Aorta (tissue), 5 donors: ENCODE data around the gene SMPDL3B. TPM values are rescaled to one million over a fixed set of nuclear protein-coding genes. Genes with fewer than 3 reads are reported as not detected.

Experiments
- ATAC-seq: fragments of 200-7000 bp; cut with Tn5 transposase; one replicate; pipeline ENCODE4 v1.9.1; 2022; ENCODE audit warnings: moderate library complexity; ENCODE audit not compliant: low FRiP score
- DNase-seq, 2 donors: peaks; one replicate each; pipeline ENCODE4 v3.0.0-alpha.2; 2020
- H3K27ac ChIP-seq, 2 donors: one replicate each; pipeline ENCODE4 v1.5.1; 2013; ENCODE audit warnings: low read length in 2 of 2, mild to moderate bottlenecking in 2 of 2, moderate library complexity in 2 of 2, control low read depth in 1 of 2, inconsistent platforms in 1 of 2, low read depth in 1 of 2
- H3K27me3 ChIP-seq, 2 donors: one replicate each; pipeline ENCODE4 v1.6.1; 2013; ENCODE audit warnings: control low read depth in 1 of 2, low read length in 1 of 2, mild to moderate bottlenecking in 1 of 2, moderate library complexity in 1 of 2; ENCODE audit not compliant: insufficient read depth in 2 of 2, control insufficient read depth in 1 of 2
- H3K36me3 ChIP-seq, 2 donors: one replicate each; pipeline ENCODE4 v1.6.1; 2013; ENCODE audit warnings: control low read depth in 1 of 2, low read length in 1 of 2, mild to moderate bottlenecking in 1 of 2; ENCODE audit not compliant: insufficient read depth in 2 of 2, control insufficient read depth in 1 of 2
- H3K4me1 ChIP-seq, 2 donors: one replicate each; pipeline ENCODE4 v1.6.1; 2013; ENCODE audit warnings: low read length in 2 of 2, control low read depth in 1 of 2, mild to moderate bottlenecking in 1 of 2, moderate library complexity in 1 of 2; ENCODE audit not compliant: insufficient read depth in 2 of 2, control insufficient read depth in 1 of 2
- H3K4me3 ChIP-seq, 2 donors: one replicate each; pipeline ENCODE4 v1.5.1; 2013; ENCODE audit warnings: low read length in 2 of 2, control low read depth in 1 of 2, mild to moderate bottlenecking in 1 of 2
- H3K9me3 ChIP-seq: one replicate; pipeline ENCODE4 v1.6.1; 2013; ENCODE audit warnings: mild to moderate bottlenecking, low read length; ENCODE audit not compliant: control insufficient read depth
- WGBS, 2 donors: extraction: QIAGEN DNeasy Blood & Tissue Kit; methylation state at CpG; one replicate each; pipeline ENCODE4 v1.1.7; 2013; 5-methylcytosine and 5-hydroxymethylcytosine counted together
- intact Hi-C, 2 donors: fragments of 100-400 bp; cut with DNase I; formaldehyde crosslinking; loops; one replicate each; pipeline versions ENCODE4 v1.14.2 to v1.15.0; 2022
- polyA plus RNA-seq, 2 donors: library from polyadenylated mRNA; stranded (reverse); fragments of 200-250 nt; gene quantifications; one replicate each; pipeline ENCODE4 v1.2.3, GENCODE V29; 2013
- total RNA-seq, 2 donors: library from RNA; stranded (reverse); fragmentation: NEBNext Ultra II Directional; extraction: Animal tissue kit (Norgen Biotek cat#: 25700); gene quantifications; one replicate each; pipeline ENCODE4 v1.2.1, GENCODE V29; 2021
- donor health status: healthy with polysubstance abuse.
- donor health status: Bipolar disorder and iron deficiency.
- donor health status: DM: no; HTN: no; CAD: no.
- donor health status: DM: no; HTN: no; CAD: no.
- donor health status: DM: yes; HTN: yes; CAD: no.

Gene SMPDL3B
- total and polyA plus RNA-seq, 4 donors: 0.49 to 3.0 TPM; not detected in 2

DNA sequence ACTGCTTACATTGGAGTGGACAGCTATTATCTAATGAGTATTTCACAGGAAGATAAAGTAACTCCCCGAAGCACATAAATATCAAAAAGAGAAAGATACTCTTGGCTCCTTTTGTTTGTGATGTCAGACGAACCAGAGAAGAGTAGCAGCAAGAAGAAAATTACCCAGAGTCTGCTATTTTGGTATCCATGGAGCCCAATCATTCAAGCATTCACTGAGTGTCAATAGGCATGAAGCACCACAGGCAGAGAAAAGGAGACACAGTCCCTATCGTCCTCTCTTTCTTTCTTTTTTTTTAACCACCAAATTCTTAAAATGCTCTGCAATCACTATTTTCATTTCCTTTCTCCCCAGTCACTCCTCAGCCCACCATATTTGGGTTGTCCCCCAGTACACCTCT, 40.3 kb upstream of the SMPDL3B start:
- H3K27ac ChIP-seq: no peak overlapping the region
- intact Hi-C loops: no loop called here
- H3K4me3 ChIP-seq: no peak overlapping the region
- H3K27me3 ChIP-seq: no peaks in the 10 kb centered on the region
- WGBS, 2 donors: 72% methylated on average over 3 of the region's 3 CpGs
- H3K4me1 ChIP-seq: no peaks in the 10 kb centered on the region
- ATAC-seq: no peak
- no peaks in the 10 kb centered on the region for H3K9me3 ChIP-seq
- no peak for DNase-seq
- peaks cover 11 to 15% of the 10 kb centered on the region in 2 donors for H3K36me3 ChIP-seq

DNA sequence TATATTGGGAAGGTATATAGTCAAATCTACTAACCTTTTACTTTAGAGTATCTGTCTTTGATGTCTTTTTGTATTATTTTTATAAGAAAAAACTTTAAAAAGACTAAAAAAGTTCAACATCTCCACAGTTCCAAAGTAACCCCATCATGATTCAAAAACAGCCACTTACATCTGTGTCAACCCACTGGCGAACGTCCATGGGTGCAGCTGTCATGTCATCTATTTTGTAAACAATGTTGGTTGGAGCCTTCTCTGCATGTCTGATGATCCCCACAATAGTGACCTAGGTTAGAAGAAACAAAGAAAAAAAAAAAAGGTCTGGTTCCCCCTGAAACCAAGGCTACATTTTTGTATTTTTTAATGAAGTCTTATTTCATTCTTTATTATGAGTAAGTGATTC, 28.0 kb upstream of the SMPDL3B start:
- intact Hi-C loops: no loop called here
- no peak for ATAC-seq
- DNase-seq: no peak

DNA sequence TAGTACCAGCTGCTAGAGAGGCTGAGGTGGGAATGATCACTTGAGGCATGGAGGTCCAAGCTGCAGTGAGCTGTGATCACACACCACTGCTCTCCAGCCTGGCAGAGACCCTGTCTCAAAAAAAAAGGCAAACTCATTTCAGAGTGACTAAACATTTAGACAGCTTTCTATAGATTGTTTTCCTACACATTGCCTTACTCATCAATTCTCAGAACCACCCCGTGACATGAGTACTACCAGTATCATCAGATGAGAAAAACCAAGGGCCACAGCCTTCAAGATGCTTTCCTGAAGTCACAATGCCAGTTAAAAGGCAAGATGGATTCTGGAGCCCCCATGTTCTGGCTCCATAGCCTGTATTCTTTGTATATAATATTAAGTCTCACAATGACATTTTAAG, 22.4 kb upstream of the SMPDL3B start:
- intact Hi-C loops: no loop called here
- Histone ChIP-seq H3K4me1 (no peaks in the 10 kb centered on the region), H3K27ac (no peak overlapping the region), H3K27me3 (no peaks in the 10 kb centered on the region), H3K9me3 (no peaks in the 10 kb centered on the region), H3K36me3 (peaks cover 2% of the 10 kb centered on the region in 2 donors), H3K4me3 (no peak overlapping the region)
- DNase-seq (no peak), ATAC-seq (no peak)
- 97 to 98% methylated on average over 1 of the region's 1 CpG for WGBS, 2 donors

More for the DNA sequence above, 28.0 kb upstream of the SMPDL3B start:
- 90 to 92% methylated on average over 2 of the region's 2 CpGs for WGBS, 2 donors
- Histone ChIP-seq H3K27ac (no peak overlapping the region), H3K4me1 (no peaks in the 10 kb centered on the region), H3K4me3 (no peak overlapping the region), H3K36me3 (peaks cover 2% of the 10 kb centered on the region in 2 donors), H3K27me3 (no peaks in the 10 kb centered on the region), H3K9me3 (no peaks in the 10 kb centered on the region)

DNA sequence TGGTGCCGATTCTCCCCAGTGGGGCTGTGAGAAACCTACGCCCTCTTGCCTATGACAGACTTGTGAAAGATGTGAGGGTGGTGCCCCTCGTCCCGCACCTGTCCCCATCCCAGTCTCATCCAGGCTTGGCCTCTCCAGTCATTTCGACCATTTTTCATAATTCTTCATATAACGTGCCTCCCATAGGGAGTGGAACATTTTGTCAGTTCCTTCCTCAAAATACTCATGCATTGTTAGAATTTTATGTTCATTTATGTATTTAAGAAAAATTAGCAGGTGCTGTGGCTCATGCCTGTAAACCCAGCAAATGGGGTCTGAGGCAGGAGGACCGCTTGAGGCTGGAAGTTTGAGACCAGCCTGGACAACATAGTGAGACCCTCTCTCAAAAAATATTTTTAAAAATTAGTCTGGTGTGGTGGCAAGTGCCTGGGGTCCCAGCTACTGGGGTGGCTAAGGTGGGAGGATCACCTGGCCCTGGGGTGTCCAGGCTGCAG, 19.7 kb upstream of the SMPDL3B start:
- ATAC-seq (peak; percentile 24), DNase-seq (no peak)
- no peaks in the 10 kb centered on the region for H3K4me1 ChIP-seq
- H3K27ac ChIP-seq: peak overlapping the region in 1 of 2 donors; percentile 43
- intact Hi-C loops: no loop called here
- no peaks in the 10 kb centered on the region for H3K36me3 ChIP-seq
- no peaks in the 10 kb centered on the region for H3K9me3 ChIP-seq
- WGBS, 2 donors: 60 to 64% methylated on average over 7 of the region's 7 CpGs
- no peak overlapping the region for H3K4me3 ChIP-seq
- H3K27me3 ChIP-seq: no peaks in the 10 kb centered on the region

DNA sequence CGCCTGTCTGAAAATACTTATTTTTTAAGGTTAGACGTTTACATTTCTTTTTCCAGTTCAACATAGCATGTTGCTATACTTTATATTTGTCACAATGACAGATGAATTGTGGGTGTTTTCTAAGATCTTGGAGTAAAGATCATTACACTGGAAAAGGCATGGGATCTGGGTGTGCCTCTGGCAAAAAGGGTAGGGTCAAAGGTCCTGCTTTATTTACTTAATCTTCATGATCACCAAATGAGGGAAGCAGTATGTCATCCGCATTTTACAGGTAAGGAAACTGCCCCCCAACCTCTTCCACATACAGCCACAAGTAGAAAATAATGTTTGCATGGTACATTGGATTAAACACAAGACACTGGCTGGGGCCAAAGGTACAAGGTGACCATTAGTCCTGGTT, 12.5 kb upstream of the SMPDL3B start:
- H3K4me3 ChIP-seq: no peak overlapping the region

DNA sequence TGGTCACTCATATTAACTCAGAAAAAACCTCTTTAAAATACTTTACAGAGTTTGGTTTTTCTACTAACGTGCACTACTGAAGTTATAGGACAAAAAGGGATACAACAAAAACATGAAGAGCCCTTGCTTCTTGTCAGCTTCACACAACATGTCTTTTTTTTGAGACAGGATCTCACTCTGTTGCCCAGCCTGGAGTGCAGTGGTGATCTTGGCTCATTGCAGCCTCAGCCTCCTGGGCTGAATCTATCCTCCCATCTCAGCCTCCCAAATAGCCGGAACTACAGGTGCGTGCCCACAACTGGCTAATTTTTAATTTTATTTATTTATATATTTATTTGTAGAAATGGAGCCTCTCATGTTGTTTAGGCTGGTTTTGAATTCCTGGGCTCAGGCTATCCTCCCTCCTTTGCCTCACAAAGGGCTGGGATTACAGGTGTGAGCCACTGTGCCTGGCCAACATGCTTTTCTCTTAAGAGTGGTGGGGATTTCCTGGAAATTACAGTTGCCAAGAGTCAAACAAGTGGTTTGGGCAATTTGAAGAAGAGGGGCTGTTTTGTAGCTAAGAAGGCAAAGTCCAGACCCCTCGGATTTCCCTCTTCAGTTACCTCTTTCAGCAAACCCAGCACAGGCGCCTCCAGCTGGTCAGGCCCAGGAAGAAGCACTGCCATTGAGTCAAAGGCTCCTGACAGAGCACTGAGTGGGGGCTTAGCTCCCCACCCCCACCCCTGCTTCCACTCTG, 6.4 kb upstream of the SMPDL3B start:
- Histone ChIP-seq H3K36me3 (no peaks in the 10 kb centered on the region), H3K27me3 (no peaks in the 10 kb centered on the region), H3K4me3 (no peak overlapping the region), H3K4me1 (no peaks in the 10 kb centered on the region), H3K9me3 (no peaks in the 10 kb centered on the region), H3K27ac (no peak overlapping the region)
- intact Hi-C loops: no loop called here
- no peak for ATAC-seq
- no peak for DNase-seq
- WGBS, 2 donors: 64 to 69% methylated on average over 5 of the region's 5 CpGs

More for the DNA sequence above, 12.5 kb upstream of the SMPDL3B start:
- no peak overlapping the region for H3K27ac ChIP-seq
- intact Hi-C loops: no loop called here
- no peaks in the 10 kb centered on the region for H3K9me3 ChIP-seq
- DNase-seq (no peak), ATAC-seq (no peak)
- no peaks in the 10 kb centered on the region for H3K27me3 ChIP-seq
- H3K36me3 ChIP-seq: no peaks in the 10 kb centered on the region
- no peaks in the 10 kb centered on the region for H3K4me1 ChIP-seq
- WGBS, 2 donors: 75 to 79% methylated on average over 3 of the region's 3 CpGs

DNA sequence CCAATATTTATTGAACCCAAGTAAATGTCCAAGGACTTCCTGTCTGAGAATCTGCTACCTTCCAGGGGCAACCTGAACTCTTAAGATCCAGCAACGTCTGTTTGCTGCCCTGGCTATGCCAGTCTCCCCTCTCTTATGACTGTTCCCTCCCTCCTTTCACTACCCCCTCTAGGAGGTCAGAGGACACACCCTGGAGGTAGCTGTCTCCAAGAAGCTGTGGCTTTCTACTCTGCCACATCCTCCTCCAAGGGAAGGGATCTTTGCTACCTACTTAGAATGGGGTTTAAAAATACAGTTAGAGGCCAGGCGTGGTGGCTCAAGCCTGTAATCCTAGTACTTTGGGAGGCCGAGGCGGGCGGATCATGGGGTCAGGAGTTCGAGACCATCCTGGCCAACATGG, 3.6 kb upstream of the SMPDL3B start:
- intact Hi-C loops: no loop called here
- ATAC-seq: no peak
- H3K27ac ChIP-seq: no peak overlapping the region
- H3K9me3 ChIP-seq: no peaks in the 10 kb centered on the region
- no peaks in the 10 kb centered on the region for H3K27me3 ChIP-seq
- H3K36me3 ChIP-seq: no peaks in the 10 kb centered on the region
- DNase-seq: no peak
- no peaks in the 10 kb centered on the region for H3K4me1 ChIP-seq
- 88 to 91% methylated on average over 6 of the region's 6 CpGs for WGBS, 2 donors
- no peak overlapping the region for H3K4me3 ChIP-seq

DNA sequence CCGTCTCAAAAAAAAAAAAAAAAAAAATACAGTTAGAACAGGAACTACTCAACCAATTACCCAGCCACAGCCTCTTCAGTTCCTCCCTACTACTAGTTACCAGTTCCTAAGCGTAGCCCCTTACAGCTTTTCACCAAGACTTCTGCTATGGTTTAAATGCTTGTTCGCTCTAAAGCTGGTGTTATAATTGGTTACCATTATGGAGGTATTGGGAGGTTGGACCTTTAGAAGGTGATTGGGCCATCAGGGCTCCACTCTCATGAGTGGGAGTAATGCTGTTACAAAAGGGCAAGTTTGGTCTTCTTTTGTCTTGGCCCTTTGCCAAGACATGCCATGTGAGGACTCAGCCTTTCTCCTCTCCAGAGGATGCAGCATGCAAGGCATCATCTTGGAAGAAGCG, 3.0 kb upstream of the SMPDL3B start:
- H3K27me3 ChIP-seq: no peaks in the 10 kb centered on the region
- 84 to 89% methylated on average over 3 to 4 of the region's 4 CpGs for WGBS, 2 donors
- H3K36me3 ChIP-seq: no peaks in the 10 kb centered on the region
- no peak for DNase-seq
- intact Hi-C loops: no loop called here
- H3K9me3 ChIP-seq: no peaks in the 10 kb centered on the region
- no peaks in the 10 kb centered on the region for H3K4me1 ChIP-seq
- H3K4me3 ChIP-seq: no peak overlapping the region
- H3K27ac ChIP-seq: no peak overlapping the region
- no peak for ATAC-seq

DNA sequence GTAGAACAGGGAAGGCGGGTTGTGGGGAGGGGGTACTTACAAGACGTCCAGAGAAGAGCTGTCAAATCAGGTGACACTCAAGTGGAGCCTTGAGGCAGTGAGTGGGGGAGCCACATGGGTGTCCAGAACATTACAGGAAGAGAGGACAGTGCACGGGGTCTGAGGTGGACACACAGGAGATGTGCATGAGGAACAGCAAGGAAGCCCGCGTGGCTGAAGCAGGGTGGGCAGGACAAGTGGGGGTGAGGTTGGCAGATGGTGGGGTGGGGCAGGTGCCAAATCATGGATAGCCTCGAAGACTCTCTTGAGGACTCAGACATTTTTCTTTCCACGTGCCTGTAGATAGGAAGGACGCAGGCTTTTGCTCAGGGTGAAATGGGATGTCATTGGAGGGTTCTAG, 921 bp downstream of the SMPDL3B start:
- intact Hi-C loops: no loop called here
- no peak for ATAC-seq
- 41 to 53% methylated on average over 8 of the region's 8 CpGs for WGBS, 2 donors

More for the DNA sequence above, 921 bp downstream of the SMPDL3B start:
- Histone ChIP-seq H3K27ac (no peak overlapping the region), H3K36me3 (no peaks in the 10 kb centered on the region), H3K4me1 (no peaks in the 10 kb centered on the region), H3K4me3 (no peak overlapping the region), H3K9me3 (no peaks in the 10 kb centered on the region), H3K27me3 (no peaks in the 10 kb centered on the region)
- peak in 1 of 2 donors; percentile 70 for DNase-seq
